Brain microvascular endothelial cell (primary cell): ENCODE data around the gene KCNN3.

ENCODE experiments used
- DNase-seq: peaks from one replicate; pipeline ENCODE4 v3.0.0-alpha.2; 2020
- H3K27ac ChIP-seq: fragments of 250-450 bp; sonication (Bioruptor Pico); 2 replicates; pipeline ENCODE4 v1.5.1; 2020; ENCODE audit warnings: mild to moderate bottlenecking, moderate library complexity
- H3K27me3 ChIP-seq: fragments of 250-450 bp; sonication (Bioruptor Pico); replicated peaks from 2 replicates; pipeline ENCODE4 v1.5.1; 2020; ENCODE audit warnings: mild to moderate bottlenecking
- H3K36me3 ChIP-seq: fragments of 250-450 bp; sonication (Bioruptor Pico); replicated peaks from 2 replicates; pipeline ENCODE4 v1.5.1; 2020; ENCODE audit warnings: mild to moderate bottlenecking
- H3K4me3 ChIP-seq: 2 replicates; pipeline ENCODE4 v1.5.1; 2011; ENCODE audit warnings: low read depth, mild to moderate bottlenecking, control low read depth, low read length, moderate library complexity
- CTCF ChIP-seq: IDR thresholded peaks from 2 replicates; pipeline ENCODE4 v1.5.1; 2011; ENCODE audit warnings: low read depth, mild to moderate bottlenecking, moderate library complexity, low read length, control low read depth, inconsistent platforms; ENCODE audit errors: missing control alignments
- in situ Hi-C: cut with HindIII; loops from 2 replicates; pipeline ENCODE4 v1.10.0; 2017; ENCODE audit warnings: low sequenced_read_pairs, low pct_ligation_motif_present

KCNN3 gene

DNA sequence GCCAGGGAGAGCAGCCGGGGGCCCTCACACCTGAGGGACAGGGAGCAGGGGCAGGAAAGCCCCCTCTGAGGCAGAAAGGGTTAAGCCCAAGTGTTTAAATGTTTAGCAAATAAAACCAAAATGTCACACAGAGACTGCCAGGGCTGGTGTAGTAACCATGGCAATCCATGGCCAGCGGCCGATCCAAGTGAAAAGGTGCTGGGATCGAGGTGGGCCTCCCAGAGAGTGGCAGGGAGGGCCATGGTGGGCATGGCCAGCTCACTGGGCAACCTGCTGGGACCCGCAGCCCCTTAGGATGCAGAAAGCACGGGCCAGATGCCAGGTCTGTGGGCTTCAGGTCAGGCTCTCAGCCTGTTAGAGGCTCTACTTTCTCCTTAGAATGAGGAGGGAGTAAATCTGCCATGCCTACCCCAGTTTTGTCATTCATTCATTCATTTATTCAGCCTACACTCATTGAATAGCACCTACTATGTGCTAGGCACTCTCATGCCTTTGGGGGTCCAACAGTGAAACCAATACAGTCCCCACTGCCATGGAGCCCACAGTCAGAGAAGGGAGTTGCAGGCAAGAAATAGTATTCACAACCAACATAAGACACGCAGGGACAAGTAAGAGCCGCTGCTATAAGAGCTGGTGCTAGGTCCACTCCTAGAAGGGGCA is 56.1 kb downstream of the KCNN3 start:
- Histone ChIP-seq H3K27ac (no peak overlapping the region), H3K4me3 (no peak overlapping the region), H3K27me3 (no peaks in the 10 kb centered on the region), H3K36me3 (no peaks in the 10 kb centered on the region)
- no peak for TF ChIP-seq CTCF
- in situ Hi-C loops: no loop called here
- DNase-seq: no peak

DNA sequence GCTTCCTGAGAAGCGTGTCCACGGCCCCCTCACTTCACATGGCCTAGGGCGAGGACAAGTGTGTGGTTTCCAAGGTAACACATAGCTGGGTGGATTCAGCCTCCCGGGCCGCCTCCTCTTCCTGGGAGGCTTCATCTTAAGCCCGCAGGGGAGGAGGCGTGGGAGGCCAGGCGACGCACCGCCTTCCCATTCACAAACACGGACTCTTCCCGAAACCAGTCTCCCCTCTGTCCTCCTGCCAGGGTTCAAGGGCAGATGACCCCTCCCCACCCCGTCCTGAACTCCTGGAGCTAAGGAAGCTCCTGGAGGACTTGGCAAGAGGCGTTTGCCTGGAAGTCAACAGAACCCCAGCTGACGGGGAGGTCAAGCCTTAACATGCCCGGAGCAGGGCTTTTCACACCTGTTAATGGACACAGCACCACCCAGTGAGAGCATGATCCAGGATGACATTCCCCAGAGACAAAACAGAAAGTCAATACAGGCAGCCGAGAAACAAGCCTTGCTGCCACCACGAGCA is 56.7 kb downstream of the KCNN3 start:
- H3K27me3 ChIP-seq: no peaks in the 10 kb centered on the region
- DNase-seq: peak; percentile 56
- in situ Hi-C loops: no loop called here
- no peak overlapping the region for H3K4me3 ChIP-seq
- no peaks in the 10 kb centered on the region for H3K36me3 ChIP-seq
- no peak overlapping the region for H3K27ac ChIP-seq
- no peak for TF ChIP-seq CTCF

DNA sequence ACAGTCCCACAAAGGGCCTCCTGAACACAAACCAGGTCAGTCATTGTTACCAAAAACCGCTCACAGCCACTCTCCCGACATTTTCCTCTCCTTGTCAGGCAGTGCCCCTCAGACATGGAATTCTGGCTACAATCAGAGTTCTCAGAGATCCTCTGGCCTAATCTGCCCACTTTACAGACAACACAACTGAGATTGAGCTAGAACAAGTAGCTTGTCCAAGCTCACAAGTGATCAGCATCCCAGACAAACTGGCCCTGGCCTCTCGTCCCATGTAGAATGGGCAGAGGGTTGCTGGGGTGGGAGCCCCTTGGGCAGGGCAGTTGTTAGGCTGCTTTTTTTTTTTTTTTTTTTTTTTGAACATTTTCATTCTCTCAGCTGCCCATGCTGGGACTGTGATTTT is 57.2 kb downstream of the KCNN3 start:
- no peak for TF ChIP-seq CTCF
- Histone ChIP-seq H3K36me3 (no peaks in the 10 kb centered on the region), H3K4me3 (no peak overlapping the region), H3K27me3 (peaks cover 4% of the 10 kb centered on the region), H3K27ac (no peak overlapping the region)
- in situ Hi-C loops: no loop called here
- no peak for DNase-seq

DNA sequence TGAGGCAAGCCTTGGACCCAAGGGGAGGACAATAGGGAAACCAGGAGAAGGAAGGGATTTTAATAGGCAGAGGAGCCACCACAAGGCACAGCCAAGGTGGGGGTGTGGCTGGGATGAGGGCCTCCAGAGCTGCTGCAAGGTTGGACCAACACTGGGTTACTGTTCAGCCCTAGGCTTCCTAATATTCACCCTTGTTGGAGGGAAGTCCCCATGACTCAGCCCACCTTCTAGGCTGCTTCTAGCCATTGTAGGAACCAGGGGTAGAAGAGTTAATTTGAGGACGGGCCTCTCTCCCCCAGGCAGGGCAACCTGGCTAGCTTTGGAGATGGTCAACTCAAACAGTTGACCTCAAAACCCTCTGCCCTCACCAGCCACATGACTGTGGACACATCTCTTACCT is 59.5 kb downstream of the KCNN3 start:
- in situ Hi-C loops: no loop called here
- Histone ChIP-seq H3K36me3 (no peaks in the 10 kb centered on the region), H3K27me3 (peaks cover 14% of the 10 kb centered on the region), H3K27ac (no peak overlapping the region), H3K4me3 (no peak overlapping the region)
- TF ChIP-seq CTCF: no peak
- DNase-seq: no peak

DNA sequence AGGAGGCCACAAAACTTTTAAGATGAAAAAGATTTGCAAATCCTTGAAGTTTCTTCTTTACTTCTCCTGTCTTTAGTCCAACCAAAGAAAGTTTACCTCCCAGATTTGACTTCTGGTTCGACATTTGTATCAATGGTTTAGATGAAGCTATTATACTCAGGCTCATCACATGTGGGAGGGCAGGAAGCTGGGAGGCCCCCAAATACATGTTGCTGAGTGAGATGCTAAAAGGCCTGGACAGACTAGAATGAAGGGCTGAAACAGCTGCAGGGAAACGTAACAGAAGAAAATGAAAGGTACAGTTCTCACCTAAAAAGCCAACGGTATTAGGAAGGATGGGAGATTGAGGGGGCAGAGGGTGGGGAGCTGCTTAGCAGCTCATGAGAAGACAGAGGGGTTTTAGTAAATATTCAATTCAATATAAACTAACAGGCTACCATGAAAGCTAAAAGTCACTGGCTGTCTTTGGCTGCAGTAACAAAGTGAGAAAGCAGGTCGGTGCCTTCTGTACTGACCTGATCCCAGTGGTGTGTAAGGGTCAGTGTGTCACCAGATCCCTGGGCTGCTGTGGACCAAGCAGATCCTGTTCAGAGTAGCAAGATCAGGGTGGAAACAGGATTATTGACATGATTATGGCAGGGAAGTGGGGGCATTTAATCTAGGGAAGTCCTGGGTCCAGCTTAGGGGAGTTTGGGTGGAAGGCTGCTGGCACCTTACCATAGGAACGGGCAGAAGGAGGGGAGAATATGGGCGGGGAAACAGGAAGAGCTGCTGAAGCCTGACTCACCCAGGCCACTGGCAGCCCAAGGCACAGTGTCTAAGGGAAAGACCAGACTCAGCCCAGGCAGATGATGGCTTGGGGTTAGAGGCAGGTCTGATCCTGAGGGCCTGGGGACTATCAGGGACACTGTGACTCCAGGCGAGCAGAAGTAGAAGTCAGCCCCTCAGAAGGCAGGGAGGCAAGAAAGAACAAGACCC is 60.4 kb downstream of the KCNN3 start:
- Histone ChIP-seq H3K27ac (no peak overlapping the region), H3K36me3 (no peaks in the 10 kb centered on the region), H3K4me3 (no peak overlapping the region), H3K27me3 (peaks cover 17% of the 10 kb centered on the region)
- in situ Hi-C loops: no loop called here
- DNase-seq: peak; percentile 49
- no peak for TF ChIP-seq CTCF
